Activated CD8-positive, alpha-beta T cell treated with anti-CD3 and anti-CD28 coated beads for 36 hours (primary cell): Measurements from ENCODE around the gene SLC38A10. TPM values are rescaled to one million over a fixed set of nuclear protein-coding genes. Genes with fewer than 3 reads are reported as not detected.

ENCODE experiments used
- ATAC-seq: fragments of 200-7000 bp; cut with Tn5 transposase; one replicate; pipeline ENCODE4 v1.10.0; 2021; ENCODE audit warnings: mild to moderate bottlenecking, moderate library complexity
- CTCF ChIA-PET: fragments of 350-600 bp; sonication (Branson Sonifier 250); formaldehyde crosslinking; loops from one replicate; lab custom pipeline; 2021; ENCODE audit warnings: antibody characterized with exemption; lab: Charles Lee
- POLR2A ChIA-PET: fragments of 350-600 bp; sonication (Branson Sonifier 250); formaldehyde crosslinking; loops from one replicate; lab custom pipeline; 2021; ENCODE audit warnings: antibody characterized with exemption; lab: Charles Lee
- DNase-seq: peaks from one replicate; pipeline ENCODE4 v3.0.0-alpha.2; 2020
- H3K27ac Mint-ChIP-seq: one replicate; pipeline ENCODE4 v1.8.0; 2021; ENCODE audit warnings: mild to moderate bottlenecking, mixed read lengths
- H3K27me3 Mint-ChIP-seq: one replicate; pipeline ENCODE4 v1.8.0; 2021; ENCODE audit warnings: mixed read lengths
- H3K36me3 Mint-ChIP-seq: one replicate; pipeline ENCODE4 v1.8.0; 2021; ENCODE audit warnings: low read depth, mixed read lengths
- H3K4me1 Mint-ChIP-seq: one replicate; pipeline ENCODE4 v1.8.0; 2021; ENCODE audit warnings: low read depth, mixed read lengths
- H3K4me3 Mint-ChIP-seq: one replicate; pipeline ENCODE4 v1.8.0; 2021; ENCODE audit warnings: mild to moderate bottlenecking, moderate library complexity, mixed read lengths
- H3K9me3 Mint-ChIP-seq: one replicate; pipeline ENCODE4 v1.8.0; 2021; ENCODE audit warnings: mixed read lengths
- intact Hi-C: fragments of 100-400 bp; cut with micrococcal nuclease; formaldehyde crosslinking; loops from one replicate; pipeline ENCODE4 v1.10.0; 2022
- total RNA-seq, 2 experiments: library from RNA; stranded (reverse); gene quantifications; one replicate each; pipeline ENCODE4 v1.2.3, GENCODE V29; 2021
- TF ChIP-seq, protein P1 (sequence below): fragments of 200-600 bp; IDR thresholded peaks from one replicate; pipeline ENCODE4 v1.8.0; 2022; ENCODE audit warnings: antibody characterized with exemption, mild to moderate bottlenecking

Gene SLC38A10
- total RNA-seq, 2 experiments from 2014 or later: 42.7 to 45.4 TPM

DNA sequence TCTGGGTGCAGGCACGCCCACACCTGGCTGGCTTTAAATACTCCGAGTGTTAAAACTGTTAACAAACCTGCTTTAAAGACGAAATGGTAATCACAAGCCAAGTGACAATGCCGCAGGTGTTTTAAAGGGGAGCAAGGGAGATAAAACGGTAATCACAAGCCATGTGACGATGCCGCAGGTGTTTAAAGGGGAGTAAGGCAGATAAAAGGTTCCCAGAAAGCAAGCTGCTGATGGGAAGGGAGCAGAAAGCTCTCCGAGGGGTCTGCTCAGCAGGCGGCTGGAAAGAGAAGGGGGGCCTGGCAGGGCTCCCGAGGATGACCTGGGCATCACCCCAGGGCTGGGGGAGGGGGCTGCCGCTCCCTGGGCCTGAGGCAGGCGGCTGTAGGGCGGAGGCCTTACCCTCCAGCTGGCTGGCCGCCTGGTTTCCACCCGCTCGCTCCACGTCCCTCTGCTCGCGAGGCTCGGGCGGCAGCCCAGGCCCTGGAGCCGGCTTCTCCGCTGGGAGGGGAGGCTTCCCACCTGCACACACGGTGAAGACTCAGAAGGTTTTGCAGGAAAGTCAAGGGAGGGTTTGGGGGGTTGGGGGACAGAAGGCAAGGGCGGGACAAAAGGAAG is 43.9 kb downstream of the SLC38A10 start:
- H3K4me3 Mint-ChIP-seq: no peak overlapping the region
- CTCF ChIA-PET: interaction anchor here (1.3 kb wide), 1 partner anchor 234 kb away, joined by 3 read pairs; no protein-coding TSS in a partner anchor
- H3K27ac Mint-ChIP-seq: no peak overlapping the region
- H3K36me3 Mint-ChIP-seq: peaks cover 11% of the 10 kb centered on the region
- peaks cover 11% of the 10 kb centered on the region for H3K4me1 Mint-ChIP-seq
- DNase-seq: no peak
- TF ChIP-seq, protein P1, sequence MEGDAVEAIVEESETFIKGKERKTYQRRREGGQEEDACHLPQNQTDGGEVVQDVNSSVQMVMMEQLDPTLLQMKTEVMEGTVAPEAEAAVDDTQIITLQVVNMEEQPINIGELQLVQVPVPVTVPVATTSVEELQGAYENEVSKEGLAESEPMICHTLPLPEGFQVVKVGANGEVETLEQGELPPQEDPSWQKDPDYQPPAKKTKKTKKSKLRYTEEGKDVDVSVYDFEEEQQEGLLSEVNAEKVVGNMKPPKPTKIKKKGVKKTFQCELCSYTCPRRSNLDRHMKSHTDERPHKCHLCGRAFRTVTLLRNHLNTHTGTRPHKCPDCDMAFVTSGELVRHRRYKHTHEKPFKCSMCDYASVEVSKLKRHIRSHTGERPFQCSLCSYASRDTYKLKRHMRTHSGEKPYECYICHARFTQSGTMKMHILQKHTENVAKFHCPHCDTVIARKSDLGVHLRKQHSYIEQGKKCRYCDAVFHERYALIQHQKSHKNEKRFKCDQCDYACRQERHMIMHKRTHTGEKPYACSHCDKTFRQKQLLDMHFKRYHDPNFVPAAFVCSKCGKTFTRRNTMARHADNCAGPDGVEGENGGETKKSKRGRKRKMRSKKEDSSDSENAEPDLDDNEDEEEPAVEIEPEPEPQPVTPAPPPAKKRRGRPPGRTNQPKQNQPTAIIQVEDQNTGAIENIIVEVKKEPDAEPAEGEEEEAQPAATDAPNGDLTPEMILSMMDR: no peak
- POLR2A ChIA-PET: interaction anchor here (0.5 kb wide), 1 partner anchor 333 kb away, joined by 3 read pairs; no protein-coding TSS in a partner anchor
- no peak for ATAC-seq
- intact Hi-C loops: loop anchor here (5.0 kb wide), 1 partner anchor 231 kb away; no protein-coding TSS in a partner anchor
- no peaks in the 10 kb centered on the region for H3K27me3 Mint-ChIP-seq
- no peaks in the 10 kb centered on the region for H3K9me3 Mint-ChIP-seq

DNA sequence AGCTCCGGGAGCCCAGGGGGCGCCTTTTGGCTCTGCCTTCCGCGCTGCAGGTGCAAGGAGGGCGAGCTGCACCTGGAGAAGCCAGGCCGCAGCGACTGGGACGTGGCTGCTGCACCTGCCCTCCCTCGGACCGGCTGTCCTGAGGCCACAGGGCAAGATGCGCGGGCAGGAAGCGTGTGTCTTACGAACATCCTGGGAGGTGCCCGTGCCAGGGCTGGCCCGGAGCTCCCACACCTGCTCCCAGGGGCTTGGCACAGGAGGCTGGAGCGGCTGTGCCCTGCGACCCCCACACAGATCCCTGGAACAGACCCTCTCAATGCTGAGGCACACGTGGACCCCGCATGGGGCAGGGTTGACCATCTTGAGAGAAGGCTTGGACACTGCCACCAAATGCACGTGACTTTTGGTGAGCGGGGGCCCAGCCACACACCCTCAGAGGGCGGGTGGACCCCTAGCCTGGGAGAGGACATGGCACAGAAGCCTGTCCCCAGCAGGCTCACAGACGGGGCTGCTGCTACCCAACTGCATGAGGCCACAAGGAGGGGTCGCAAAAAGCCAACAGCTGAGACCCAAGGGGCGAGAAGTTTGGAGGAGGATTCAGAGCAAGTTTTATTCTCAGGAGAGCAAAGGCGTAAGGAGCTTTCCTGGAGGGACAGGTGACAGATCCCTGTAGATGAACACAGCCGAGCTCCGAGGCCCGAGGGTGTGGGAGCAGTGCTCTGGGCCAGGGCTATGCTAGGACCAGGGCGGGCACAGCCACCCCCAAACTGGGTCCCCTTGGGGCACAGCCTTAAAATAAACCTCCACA is 44.6 kb downstream of the SLC38A10 start:
- H3K4me3 Mint-ChIP-seq: no peak overlapping the region
- TF ChIP-seq, protein P1: no peak
- no peak for DNase-seq
- peaks cover 11% of the 10 kb centered on the region for H3K36me3 Mint-ChIP-seq
- ChIA-PET CTCF (interaction anchor here (1.3 kb wide), 1 partner anchor 234 kb away, joined by 3 read pairs; no protein-coding TSS in a partner anchor), POLR2A (no interaction called here)
- intact Hi-C loops: loop anchor here (5.0 kb wide), 1 partner anchor 232 kb away; no protein-coding TSS in a partner anchor
- no peaks in the 10 kb centered on the region for H3K9me3 Mint-ChIP-seq
- no peak for ATAC-seq
- H3K27me3 Mint-ChIP-seq: no peaks in the 10 kb centered on the region
- H3K4me1 Mint-ChIP-seq: peaks cover 11% of the 10 kb centered on the region
- no peak overlapping the region for H3K27ac Mint-ChIP-seq

DNA sequence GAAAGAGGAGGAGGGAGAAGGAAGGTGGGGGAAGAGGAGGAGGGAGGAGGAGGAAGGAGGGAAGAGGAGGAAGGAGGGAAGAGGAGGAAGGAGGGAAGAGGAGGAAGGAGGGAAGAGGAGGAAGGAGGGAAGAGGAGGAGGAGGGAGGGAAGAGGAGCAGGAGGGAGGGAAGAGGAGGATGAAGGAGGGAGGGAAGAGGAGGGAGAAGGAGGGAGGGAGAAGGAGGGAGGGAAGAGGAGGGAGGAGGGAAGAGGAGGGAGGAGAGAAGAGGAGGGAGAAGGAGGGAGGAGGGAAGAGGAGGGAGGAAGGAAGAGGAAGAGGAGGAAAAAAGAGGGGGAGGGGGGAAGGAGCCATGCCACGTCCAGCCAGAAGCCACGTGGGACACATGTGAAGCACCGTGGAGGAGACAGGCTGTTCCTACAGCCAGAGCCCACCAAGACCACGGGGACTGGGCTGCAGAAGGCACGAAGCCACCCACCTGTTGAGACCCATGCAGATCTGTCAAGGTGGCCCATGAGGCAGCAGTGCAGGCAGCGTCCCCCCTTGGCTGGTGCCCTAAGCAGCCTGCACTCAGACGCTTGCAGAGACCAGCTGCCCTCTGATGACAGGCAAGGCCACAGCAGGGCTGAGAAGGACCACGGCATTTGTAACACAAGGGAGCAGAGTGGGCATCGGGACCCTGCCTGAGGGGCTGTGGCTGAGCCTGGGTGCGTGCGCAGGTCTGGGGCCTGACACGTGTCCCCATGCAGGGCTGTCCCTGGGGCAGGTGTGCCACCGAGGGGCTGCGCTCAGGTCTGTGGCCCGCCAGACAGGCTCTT is 45.7 kb downstream of the SLC38A10 start:
- TF ChIP-seq, protein P1: no peak
- ChIA-PET POLR2A (no interaction called here), CTCF (no interaction called here)
- Mint-ChIP-seq H3K27me3 (no peaks in the 10 kb centered on the region), H3K4me1 (peaks cover 11% of the 10 kb centered on the region), H3K9me3 (no peaks in the 10 kb centered on the region), H3K4me3 (no peak overlapping the region), H3K27ac (no peak overlapping the region), H3K36me3 (peaks cover 11% of the 10 kb centered on the region)
- intact Hi-C loops: loop anchor here (5.0 kb wide), 1 partner anchor 233 kb away; no protein-coding TSS in a partner anchor
- no peak for ATAC-seq
- peak; percentile 34 for DNase-seq

DNA sequence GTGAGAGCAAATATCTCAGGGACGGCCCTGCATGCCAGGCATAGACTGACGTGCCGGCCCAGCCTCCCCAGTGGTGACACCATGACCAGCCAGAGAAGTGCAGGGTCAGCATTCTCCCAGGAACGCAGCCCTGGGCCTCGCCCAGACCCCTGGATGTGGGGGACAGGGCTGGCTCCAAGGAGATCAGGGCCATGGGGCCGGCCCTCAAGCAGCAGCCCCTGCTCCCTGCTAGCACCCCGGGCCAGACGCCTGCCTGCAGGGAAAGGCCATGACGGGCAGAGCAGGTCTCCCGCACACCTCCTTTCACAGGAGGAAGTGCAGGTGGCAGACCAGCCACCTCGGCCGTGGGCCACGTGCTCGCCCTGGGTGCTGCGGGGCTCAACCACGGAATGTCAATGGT is 46.5 kb downstream of the SLC38A10 start:
- no peak overlapping the region for H3K4me3 Mint-ChIP-seq
- no peak for ATAC-seq
- TF ChIP-seq, protein P1: no peak
- peaks cover 10% of the 10 kb centered on the region for H3K36me3 Mint-ChIP-seq
- DNase-seq: no peak
- H3K4me1 Mint-ChIP-seq: peaks cover 10% of the 10 kb centered on the region
- H3K9me3 Mint-ChIP-seq: no peaks in the 10 kb centered on the region
- no peak overlapping the region for H3K27ac Mint-ChIP-seq
- H3K27me3 Mint-ChIP-seq: no peaks in the 10 kb centered on the region
- intact Hi-C loops: no loop called here
- POLR2A ChIA-PET: no interaction called here
- CTCF ChIA-PET: no interaction called here
